Renal cortex interstitium (tissue), 15 donors: ENCODE data around the gene MAP2K7. TPM values are rescaled to one million over a fixed set of nuclear protein-coding genes. Genes with fewer than 3 reads are reported as not detected.
A peak's percentile ranks its signal among the peaks of the same experiment; 100 is the strongest.
"Not testable (repeated sequence)": the region's sequence is repeated elsewhere in the genome, so short reads cannot be mapped to it uniquely, and the experiment has no call there.

ENCODE experiments used
- DNase-seq, 11 donors: peaks; one replicate each; pipeline ENCODE4 v3.0.0-alpha.2; 2013; ENCODE audit warnings: low read depth in 9 of 11, low spot score in 4 of 11; ENCODE audit errors: extremely low read depth in 1 of 11
- long read RNA-seq, 16 experiments: transcript quantifications; one replicate each; lab custom pipeline, GENCODE V29; 2026
- polyA plus RNA-seq, 3 donors: library from polyadenylated mRNA; unstranded; fragments of 120-200 nt; gene quantifications; one replicate each; pipeline ENCODE4 v1.2.1, GENCODE V29; 2013; ENCODE audit not compliant: insufficient read length in 3 of 3

MAP2K7 gene
- 10 to 100 TPM; 23.7 to 41.9 (median 33.7) TPM for polyA plus RNA-seq
- long read RNA-seq, donor 1, partial matches to known transcripts: 7 of 9 reads
- long read RNA-seq, donor 1, other reads (novel, unspliced or antisense): 0 of 9 reads
- long read RNA-seq, donor 2, partial matches to known transcripts: 0 of 2 reads
- long read RNA-seq, donor 2, other reads (novel, unspliced or antisense): 0 of 2 reads
- long read RNA-seq, donor 3, transcript MAP2K7-201 (11 exons, 3,361 nt): major isoform, 6 of 17 reads
- long read RNA-seq, donor 3, partial matches to known transcripts: 8 of 17 reads
- long read RNA-seq, donor 3, other reads (novel, unspliced or antisense): 0 of 17 reads
- long read RNA-seq, donor 4, transcript MAP2K7-201 (11 exons, 3,361 nt): major isoform, 8 of 11 reads
- long read RNA-seq, donor 4, partial matches to known transcripts: 0 of 11 reads
- long read RNA-seq, donor 4, other reads (novel, unspliced or antisense): 0 of 11 reads
- long read RNA-seq, donor 5: 0 reads
- long read RNA-seq, donor 6, partial matches to known transcripts: 0 of 7 reads
- long read RNA-seq, donor 6, other reads (novel, unspliced or antisense): 0 of 7 reads
- long read RNA-seq, donor 7, partial matches to known transcripts: 0 of 5 reads
- long read RNA-seq, donor 7, other reads (novel, unspliced or antisense): 0 of 5 reads
- long read RNA-seq, donor 8: 0 reads
- long read RNA-seq, donor 9, partial matches to known transcripts: 0 of 3 reads
- long read RNA-seq, donor 9, other reads (novel, unspliced or antisense): 0 of 3 reads
- long read RNA-seq, donor 10, partial matches to known transcripts: 0 of 2 reads
- long read RNA-seq, donor 10, other reads (novel, unspliced or antisense): 0 of 2 reads
- long read RNA-seq, donor 11, partial matches to known transcripts: 0 of 2 reads
- long read RNA-seq, donor 11, other reads (novel, unspliced or antisense): 0 of 2 reads
- long read RNA-seq, donor 12, partial matches to known transcripts: 0 of 2 reads
- long read RNA-seq, donor 12, other reads (novel, unspliced or antisense): 0 of 2 reads
- long read RNA-seq, donor 13: 0 reads
- long read RNA-seq, donor 14, transcript MAP2K7-201 (11 exons, 3,361 nt): major isoform, 6 of 7 reads
- long read RNA-seq, donor 14, partial matches to known transcripts: 0 of 7 reads
- long read RNA-seq, donor 14, other reads (novel, unspliced or antisense): 0 of 7 reads
- long read RNA-seq, donor 15, partial matches to known transcripts: 0 of 4 reads
- long read RNA-seq, donor 15, other reads (novel, unspliced or antisense): 0 of 4 reads
- long read RNA-seq, donor 16, transcript MAP2K7-201 (11 exons, 3,361 nt): major isoform, 12 of 14 reads
- long read RNA-seq, donor 16, partial matches to known transcripts: 0 of 14 reads
- long read RNA-seq, donor 16, other reads (novel, unspliced or antisense): 0 of 14 reads

GRCh38 chr19:7903244-7904073, at the start of gene MAP2K7:
Gene MAP2K7 (plus strand): TSS chr19:7903877. CDS start chr19:7903945, 68 bp downstream.
- peak; percentile 99 to 100 (median 99) for DNase-seq

DNA sequence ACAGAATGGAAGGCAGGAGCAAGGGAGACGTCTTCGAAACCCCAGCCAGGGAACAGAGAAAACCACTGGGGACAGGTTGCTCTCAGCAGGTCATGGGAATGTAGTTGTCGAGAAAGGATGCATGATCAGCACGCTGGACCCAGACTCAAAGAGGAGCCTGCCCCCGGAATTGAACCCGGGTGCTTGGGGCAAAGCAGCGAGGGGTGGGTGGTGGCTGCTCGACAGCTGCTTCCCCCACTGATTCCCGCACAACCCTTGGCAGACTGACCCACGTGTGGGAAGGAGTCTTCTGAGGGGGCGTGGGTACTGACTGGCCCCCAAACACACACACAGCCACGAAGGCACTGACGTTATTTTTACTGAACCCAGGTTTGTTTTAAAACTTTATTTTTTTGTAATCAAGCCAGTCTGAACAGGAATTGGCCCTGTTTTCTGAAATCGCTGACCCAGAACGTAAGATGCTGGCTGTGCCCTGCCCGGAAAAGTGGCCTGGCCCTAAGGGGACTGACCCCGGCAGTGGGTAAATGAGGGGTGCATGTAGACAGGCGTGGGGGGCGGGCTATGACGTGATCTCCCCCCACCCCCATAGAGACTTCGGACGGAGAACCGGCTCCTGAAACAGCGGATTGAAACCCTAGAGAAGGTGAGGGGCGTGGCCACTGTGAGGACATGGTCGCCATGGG, 48.1 kb upstream of the MAP2K7 start:
- DNase-seq: no peak

- DNase-seq: no peak
These were observed 47.5 kb upstream of the MAP2K7 start for GRCh38 chr19:7856109-7856591.

- no peak for DNase-seq
These were observed 46.7 kb upstream of the MAP2K7 start for GRCh38 chr19:7856679-7857663.

- DNase-seq: no peak
These were observed 46.0 kb upstream of the MAP2K7 start for GRCh38 chr19:7857727-7858108.

- DNase-seq: no peak
These were observed 45.4 kb upstream of the MAP2K7 start for GRCh38 chr19:7858109-7858770.

GRCh38 chr19:7859087-7859486, 44.6 kb upstream of the MAP2K7 start:
- not testable (repeated sequence) for DNase-seq

- no peak for DNase-seq
These were observed 43.6 kb upstream of the MAP2K7 start for GRCh38 chr19:7859831-7860713.

DNA sequence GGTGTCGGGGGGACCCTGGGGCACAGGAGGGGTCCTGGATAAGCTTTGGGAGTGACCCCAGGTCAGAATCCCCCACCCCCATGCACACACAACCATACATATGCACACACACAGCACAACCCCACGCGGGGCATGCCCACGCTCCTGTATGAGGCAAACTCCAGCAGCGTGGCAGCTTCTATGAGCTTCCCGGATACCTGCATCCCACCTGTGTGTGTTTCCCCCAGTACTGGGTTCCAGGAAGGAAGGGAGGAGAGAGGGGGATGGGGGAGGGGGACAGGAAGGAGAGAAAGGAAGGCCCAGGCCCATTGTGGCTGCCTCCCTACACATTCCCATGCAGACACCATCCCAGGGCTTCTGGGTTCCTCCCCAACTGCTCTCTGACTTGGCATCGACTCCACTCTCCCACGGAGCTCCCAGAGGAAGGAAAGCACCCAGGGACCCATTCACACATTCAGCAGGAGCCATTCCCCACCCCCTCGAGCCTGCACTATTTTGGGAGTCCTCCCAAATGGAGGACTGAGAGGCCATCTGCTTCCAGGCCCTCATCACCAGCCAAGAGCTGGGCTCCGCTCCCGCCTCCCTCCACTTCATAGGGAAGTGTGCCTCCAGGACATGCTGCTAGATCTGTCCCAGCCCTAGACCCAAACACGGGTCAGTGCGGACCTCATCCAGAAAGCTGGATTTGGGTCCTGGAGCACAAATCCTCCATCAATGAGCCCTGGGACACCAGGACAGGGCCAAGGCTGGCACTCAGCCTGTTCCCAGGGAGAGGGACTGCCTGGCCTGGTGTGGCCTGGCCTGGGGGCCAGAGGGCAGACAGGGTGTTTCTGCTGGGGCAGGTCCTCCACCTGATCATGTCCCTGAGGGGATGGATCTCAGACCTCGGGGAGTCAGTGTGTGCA, 42.7 kb upstream of the MAP2K7 start:
- no peak for DNase-seq

GRCh38 chr19:7861619-7862412, 41.9 kb upstream of the MAP2K7 start:
- DNase-seq: no peak

DNA sequence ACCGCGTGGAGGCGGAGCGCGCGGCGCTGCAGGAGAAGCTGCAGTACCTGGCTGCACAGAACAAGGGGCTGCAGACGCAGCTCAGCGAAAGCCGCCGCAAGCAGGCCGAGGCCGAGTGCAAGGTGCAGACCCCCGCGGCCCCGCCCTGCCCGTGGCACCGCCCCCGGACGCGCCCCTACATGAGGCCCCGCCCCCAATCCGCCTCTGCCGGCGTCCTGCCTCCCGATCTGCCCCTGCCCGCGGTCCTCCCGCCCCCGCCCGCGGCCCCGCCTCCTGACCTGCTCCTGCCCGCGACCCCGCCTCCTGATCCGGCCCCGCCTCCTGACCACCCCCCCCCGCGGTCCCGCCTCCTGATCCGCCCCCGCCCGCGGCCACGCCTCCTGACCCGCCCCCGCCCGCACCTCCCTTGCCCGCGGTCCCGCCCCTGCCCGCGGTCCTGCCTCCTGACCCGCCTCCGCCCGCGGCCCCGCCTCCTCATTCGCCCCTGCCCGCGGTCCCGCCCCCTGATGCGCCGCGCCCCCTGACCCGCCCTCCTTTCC, 41.2 kb upstream of the MAP2K7 start:
- peak in 3 of 11 donors; percentile 57 to 75 (median 68) for DNase-seq

GRCh38 chr19:7863157-7863970, 40.3 kb upstream of the MAP2K7 start:
- DNase-seq: no peak
